ENCODE results near the gene RALGPS1.

DNA sequence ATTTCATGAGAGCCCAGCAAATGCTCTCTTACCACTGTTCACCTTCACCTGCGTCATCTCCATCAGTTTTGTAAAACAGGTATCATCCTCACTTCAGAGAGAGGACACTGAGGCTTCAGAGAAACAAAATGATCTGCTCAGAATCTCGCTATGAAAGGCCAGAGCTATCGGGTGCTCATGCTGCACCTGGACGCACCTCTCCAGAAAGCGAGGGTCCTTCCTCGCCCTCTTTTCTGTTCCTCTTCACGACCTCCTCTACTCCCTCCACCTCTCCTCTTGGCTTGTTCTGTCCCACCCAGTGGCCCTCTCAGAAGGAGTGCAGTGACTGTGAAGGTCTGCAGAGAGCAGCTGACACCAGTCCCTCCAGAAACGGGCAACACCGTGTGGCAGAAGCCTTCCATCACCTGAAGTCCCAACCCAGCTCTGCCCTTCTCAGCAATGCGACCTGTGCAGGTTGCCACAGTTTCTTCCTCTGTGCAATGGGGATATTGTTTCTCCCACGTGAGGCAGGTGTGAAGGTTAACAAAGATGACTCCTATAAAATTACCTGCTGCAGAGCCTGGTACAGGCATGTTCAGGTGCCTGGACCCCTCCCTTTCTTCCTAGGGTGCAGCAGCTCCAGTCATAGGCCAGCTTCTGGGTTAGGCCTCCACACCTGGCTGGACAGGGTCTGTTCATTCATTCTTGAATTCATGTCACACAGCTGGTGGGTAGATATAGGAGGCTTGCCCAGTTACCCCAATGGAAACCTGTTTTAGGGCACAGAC lies 253.2 kb downstream of the RALGPS1 start:
- no peak for TF ChIP-seq HOXB13 (CRISPR knock-in tag; IDR thresholded peaks at IDR 0.05; ENCODE audit: low read depth)
- no peak for TF ChIP-seq MAZ (IDR thresholded peaks at IDR 0.05; ENCODE audit: borderline replicate concordance, low read depth, low read length)

Measured in A549 (cell line).